Activated naive CD4-positive, alpha-beta T cell treated with anti-CD3 and anti-CD28 coated beads, Interleukin-2, amount 50 U/mL, for 24 hours (primary cell): ENCODE results near the gene EPSTI1.
"Not testable (repeated sequence)": the region's sequence is repeated elsewhere in the genome, so short reads cannot be mapped to it uniquely, and the experiment has no call there.

Experiments
- H3K27ac Mint-ChIP-seq: one replicate; pipeline ENCODE4 v1.8.0; 2021; ENCODE audit warnings: mild to moderate bottlenecking, mixed read lengths
- H3K27me3 Mint-ChIP-seq: one replicate; pipeline ENCODE4 v1.8.0; 2021; ENCODE audit warnings: mixed read lengths
- H3K36me3 Mint-ChIP-seq: one replicate; pipeline ENCODE4 v1.8.0; 2021; ENCODE audit warnings: mixed read lengths
- H3K4me1 Mint-ChIP-seq: one replicate; pipeline ENCODE4 v1.8.0; 2021; ENCODE audit warnings: mixed read lengths
- H3K4me3 Mint-ChIP-seq: one replicate; pipeline ENCODE4 v1.8.0; 2021; ENCODE audit warnings: mild to moderate bottlenecking, mixed read lengths
- H3K9me3 Mint-ChIP-seq: one replicate; pipeline ENCODE4 v1.8.0; 2021; ENCODE audit warnings: mixed read lengths

The EPSTI1 gene

GRCh38 chr13:42873081-42873480 lies 119.0 kb downstream of the EPSTI1 start:
- no peaks in the 10 kb centered on the region for H3K36me3 Mint-ChIP-seq
- H3K4me3 Mint-ChIP-seq: no peak overlapping the region
- H3K27ac Mint-ChIP-seq: no peak overlapping the region
- no peaks in the 10 kb centered on the region for H3K4me1 Mint-ChIP-seq
- H3K27me3 Mint-ChIP-seq: peaks cover 2% of the 10 kb centered on the region
- H3K9me3 Mint-ChIP-seq: no peaks in the 10 kb centered on the region

- peaks cover 3% of the 10 kb centered on the region for H3K27me3 Mint-ChIP-seq
- no peak overlapping the region for H3K27ac Mint-ChIP-seq
- no peaks in the 10 kb centered on the region for H3K9me3 Mint-ChIP-seq
- no peak overlapping the region for H3K4me3 Mint-ChIP-seq
- H3K36me3 Mint-ChIP-seq: peaks cover 1% of the 10 kb centered on the region
- no peaks in the 10 kb centered on the region for H3K4me1 Mint-ChIP-seq
These were observed 124.8 kb downstream of the EPSTI1 start for GRCh38 chr13:42867232-42867631.

- peaks cover 1% of the 10 kb centered on the region for H3K36me3 Mint-ChIP-seq
- no peaks in the 10 kb centered on the region for H3K4me1 Mint-ChIP-seq
- H3K9me3 Mint-ChIP-seq: no peaks in the 10 kb centered on the region
- no peak overlapping the region for H3K4me3 Mint-ChIP-seq
- peak overlapping the region; percentile 6 for H3K27ac Mint-ChIP-seq
- peaks cover 3% of the 10 kb centered on the region for H3K27me3 Mint-ChIP-seq
These were observed 126.3 kb downstream of the EPSTI1 start for GRCh38 chr13:42865768-42866102.

- peaks cover 3% of the 10 kb centered on the region for H3K27me3 Mint-ChIP-seq
- H3K4me3 Mint-ChIP-seq: no peak overlapping the region
- H3K36me3 Mint-ChIP-seq: peaks cover 1% of the 10 kb centered on the region
- no peaks in the 10 kb centered on the region for H3K9me3 Mint-ChIP-seq
- no peak overlapping the region for H3K27ac Mint-ChIP-seq
- H3K4me1 Mint-ChIP-seq: no peaks in the 10 kb centered on the region
These were observed 126.9 kb downstream of the EPSTI1 start for GRCh38 chr13:42864952-42865767.

GRCh38 chr13:42862370-42862769 lies 129.7 kb downstream of the EPSTI1 start:
- H3K4me1 Mint-ChIP-seq, H3K36me3 Mint-ChIP-seq, H3K27me3 Mint-ChIP-seq, H3K27ac Mint-ChIP-seq, H3K4me3 Mint-ChIP-seq, H3K9me3 Mint-ChIP-seq: not testable (repeated sequence)

GRCh38 chr13:42860485-42860884 lies 131.6 kb downstream of the EPSTI1 start:
- Mint-ChIP-seq H3K27me3 (peaks cover 4% of the 10 kb centered on the region), H3K27ac (no peak overlapping the region), H3K4me3 (no peak overlapping the region), H3K36me3 (peaks cover 1% of the 10 kb centered on the region), H3K4me1 (no peaks in the 10 kb centered on the region), H3K9me3 (no peaks in the 10 kb centered on the region)

- Mint-ChIP-seq H3K4me1 (no peaks in the 10 kb centered on the region), H3K4me3 (no peak overlapping the region), H3K36me3 (peaks cover 1% of the 10 kb centered on the region), H3K9me3 (no peaks in the 10 kb centered on the region), H3K27me3 (peaks cover 6% of the 10 kb centered on the region), H3K27ac (no peak overlapping the region)
These were observed 132.3 kb downstream of the EPSTI1 start for GRCh38 chr13:42859760-42860159.

GRCh38 chr13:42855410-42855809 lies 136.6 kb downstream of the EPSTI1 start:
- Mint-ChIP-seq H3K4me1 (no peaks in the 10 kb centered on the region), H3K4me3 (no peak overlapping the region), H3K9me3 (no peaks in the 10 kb centered on the region)

GRCh38 chr13:42852136-42852535 lies 139.9 kb downstream of the EPSTI1 start:
- peaks cover 9% of the 10 kb centered on the region for H3K27me3 Mint-ChIP-seq
- H3K9me3 Mint-ChIP-seq: no peaks in the 10 kb centered on the region
- H3K4me3 Mint-ChIP-seq: no peak overlapping the region
- H3K36me3 Mint-ChIP-seq: no peaks in the 10 kb centered on the region
- no peaks in the 10 kb centered on the region for H3K4me1 Mint-ChIP-seq
- no peak overlapping the region for H3K27ac Mint-ChIP-seq

More at GRCh38 chr13:42855410-42855809, 136.6 kb downstream of the EPSTI1 start:
- Mint-ChIP-seq H3K27me3 (peaks cover 8% of the 10 kb centered on the region), H3K27ac (no peak overlapping the region), H3K36me3 (no peaks in the 10 kb centered on the region)

GRCh38 chr13:42849200-42849599 lies 142.8 kb downstream of the EPSTI1 start:
- H3K36me3 Mint-ChIP-seq: no peaks in the 10 kb centered on the region
- peaks cover 7% of the 10 kb centered on the region for H3K27me3 Mint-ChIP-seq
- H3K27ac Mint-ChIP-seq: no peak overlapping the region
- no peak overlapping the region for H3K4me3 Mint-ChIP-seq
- no peaks in the 10 kb centered on the region for H3K9me3 Mint-ChIP-seq
- H3K4me1 Mint-ChIP-seq: no peaks in the 10 kb centered on the region

- peaks cover 6% of the 10 kb centered on the region for H3K27me3 Mint-ChIP-seq
- no peak overlapping the region for H3K4me3 Mint-ChIP-seq
- no peaks in the 10 kb centered on the region for H3K9me3 Mint-ChIP-seq
- no peak overlapping the region for H3K27ac Mint-ChIP-seq
- no peaks in the 10 kb centered on the region for H3K4me1 Mint-ChIP-seq
- H3K36me3 Mint-ChIP-seq: no peaks in the 10 kb centered on the region
These were observed 144.0 kb downstream of the EPSTI1 start for GRCh38 chr13:42847891-42848663.

- peaks cover 4% of the 10 kb centered on the region for H3K27me3 Mint-ChIP-seq
- no peaks in the 10 kb centered on the region for H3K36me3 Mint-ChIP-seq
- no peak overlapping the region for H3K4me3 Mint-ChIP-seq
- no peaks in the 10 kb centered on the region for H3K4me1 Mint-ChIP-seq
- H3K9me3 Mint-ChIP-seq: no peaks in the 10 kb centered on the region
- H3K27ac Mint-ChIP-seq: no peak overlapping the region
These were observed 154.9 kb downstream of the EPSTI1 start for GRCh38 chr13:42836930-42837690.
